Tibial nerve (tissue), 4 donors: ENCODE data around the gene CADPS. TPM values are rescaled to one million over a fixed set of nuclear protein-coding genes. Genes with fewer than 3 reads are reported as not detected.
"Not testable (repeated sequence)": the region's sequence is repeated elsewhere in the genome, so short reads cannot be mapped to it uniquely, and the experiment has no call there.

Source experiments
- DNase-seq, 2 donors: peaks; one replicate each; pipeline ENCODE4 v3.0.0-alpha.2; 2019; ENCODE audit warnings: low spot score in 2 of 2
- H3K27ac ChIP-seq, 4 donors: fragments of 200-600 bp; sonication (generic) in 3 of 4; one replicate each; pipeline ENCODE4 v1.5.1; 2017 to 2019; ENCODE audit warnings: mild to moderate bottlenecking in 1 of 4
- H3K27me3 ChIP-seq, 2 donors: fragments of 200-600 bp; sonication (generic) in 1 of 2; one replicate each; pipeline versions ENCODE4 v1.5.1 to v1.6.0; 2017 to 2019
- H3K36me3 ChIP-seq, 3 donors: fragments of 200-600 bp; sonication (generic); one replicate each; pipeline ENCODE4 v1.5.1; 2018 to 2019
- H3K4me1 ChIP-seq, 4 donors: fragments of 200-600 bp; sonication (generic) in 3 of 4; one replicate each; pipeline ENCODE4 v1.5.1; 2017 to 2019
- H3K4me3 ChIP-seq, 4 donors: fragments of 200-600 bp; sonication (generic) in 3 of 4; one replicate each; pipeline ENCODE4 v1.5.1; 2017 to 2019; ENCODE audit warnings: mild to moderate bottlenecking in 1 of 4, moderate library complexity in 1 of 4
- H3K9me3 ChIP-seq, 4 donors: fragments of 200-600 bp; sonication (generic) in 3 of 4; one replicate each; pipeline ENCODE4 v1.5.1; 2017 to 2019
- CTCF ChIP-seq, 5 experiments: fragments of 200-600 bp in 3 of 5; fragments of 450-650 bp in 2 of 5; sonication (generic) in 3 of 5; IDR thresholded peaks; one replicate each; pipeline ENCODE4 v1.5.1; 2016 to 2019; ENCODE audit warnings: antibody characterized with exemption in 5 of 5, mild to moderate bottlenecking in 3 of 5, moderate library complexity in 2 of 5
- EP300 ChIP-seq, 2 donors: sonication (generic); formaldehyde crosslinking; IDR thresholded peaks; one replicate each; pipeline ENCODE4 v1.6.1; 2017; ENCODE audit warnings: antibody characterized with exemption in 2 of 2, mild to moderate bottlenecking in 1 of 2
- POLR2A ChIP-seq, 2 donors: fragments of 450-650 bp; IDR thresholded peaks; one replicate each; pipeline ENCODE4 v1.6.1; 2017; ENCODE audit warnings: antibody characterized with exemption in 2 of 2, mild to moderate bottlenecking in 2 of 2, moderate library complexity in 2 of 2
- WGBS, 2 donors: methylation state at CpG; one replicate each; pipeline ENCODE4 v1.1.5; 2018; 5-methylcytosine and 5-hydroxymethylcytosine counted together
- total RNA-seq, 4 donors: library from RNA; depleted of rRNA; stranded (reverse); fragments of >200 nt; gene quantifications; one replicate each; pipeline ENCODE4 v1.1.0, GENCODE V29; 2016

CADPS gene
- total RNA-seq, 4 donors from 2014 or later, result 16.2 to 16.7 TPM; not detected in 2

GRCh38 chr3:62587169-62587568 lies 288.0 kb downstream of the CADPS start:
- Histone ChIP-seq H3K4me3 (no peak overlapping the region), H3K4me1 (no peaks in the 10 kb centered on the region), H3K9me3 (no peaks in the 10 kb centered on the region), H3K36me3 (no peaks in the 10 kb centered on the region), H3K27me3 (no peaks in the 10 kb centered on the region), H3K27ac (no peak overlapping the region)
- TF ChIP-seq CTCF (IDR thresholded peaks at IDR 0.05) (no peak), POLR2A (IDR thresholded peaks at IDR 0.05) (no peak), EP300 (IDR thresholded peaks at IDR 0.05) (no peak)
- WGBS, 2 donors, result 91 to 94% methylated on average over 5 of the region's 5 CpGs
- no peak for DNase-seq

GRCh38 chr3:62586356-62586755 lies 288.9 kb downstream of the CADPS start:
- no peaks in the 10 kb centered on the region for H3K4me1 ChIP-seq

GRCh38 chr3:62585861-62586260 lies 289.4 kb downstream of the CADPS start:
- no peak for DNase-seq
- H3K27ac ChIP-seq, result no peak overlapping the region
- TF ChIP-seq EP300 (IDR thresholded peaks at IDR 0.05), result no peak
- no peak for TF ChIP-seq POLR2A (IDR thresholded peaks at IDR 0.05)
- TF ChIP-seq CTCF (IDR thresholded peaks at IDR 0.05), result no peak
- no peaks in the 10 kb centered on the region for H3K36me3 ChIP-seq
- peaks cover 0 to 2% (median 0%) of the 10 kb centered on the region in 4 donors for H3K9me3 ChIP-seq
- no peaks in the 10 kb centered on the region for H3K27me3 ChIP-seq
- H3K4me3 ChIP-seq, result no peak overlapping the region
- no peaks in the 10 kb centered on the region for H3K4me1 ChIP-seq
- WGBS, 2 donors, result 53% methylated on average over 4 of the region's 4 CpGs

More at GRCh38 chr3:62586356-62586755, 288.9 kb downstream of the CADPS start:
- Histone ChIP-seq H3K27ac (no peak overlapping the region), H3K9me3 (no peaks in the 10 kb centered on the region), H3K27me3 (no peaks in the 10 kb centered on the region), H3K4me3 (no peak overlapping the region), H3K36me3 (no peaks in the 10 kb centered on the region)
- TF ChIP-seq POLR2A (IDR thresholded peaks at IDR 0.05), result no peak
- no peak for TF ChIP-seq CTCF (IDR thresholded peaks at IDR 0.05)
- no peak for TF ChIP-seq EP300 (IDR thresholded peaks at IDR 0.05)
- WGBS, 2 donors, result 46 to 52% methylated on average over 1 of the region's 1 CpG
- DNase-seq, result no peak

- WGBS, 2 donors, result 80 to 83% methylated on average over 4 of the region's 4 CpGs
- Histone ChIP-seq H3K27me3 (no peaks in the 10 kb centered on the region), H3K4me3 (no peak overlapping the region), H3K36me3 (no peaks in the 10 kb centered on the region), H3K4me1 (no peaks in the 10 kb centered on the region), H3K27ac (no peak overlapping the region), H3K9me3 (peaks cover 0 to 10% (median 0%) of the 10 kb centered on the region in 4 donors)
- TF ChIP-seq POLR2A (IDR thresholded peaks at IDR 0.05) (no peak), EP300 (IDR thresholded peaks at IDR 0.05) (no peak), CTCF (IDR thresholded peaks at IDR 0.05) (no peak)
- DNase-seq, result no peak
These were observed 290.6 kb downstream of the CADPS start for GRCh38 chr3:62584636-62585035.

- 39 to 41% methylated on average over 4 of the region's 4 CpGs for WGBS, 2 donors
- no peaks in the 10 kb centered on the region for H3K36me3 ChIP-seq
- no peak overlapping the region for H3K4me3 ChIP-seq
- no peak overlapping the region for H3K27ac ChIP-seq
- DNase-seq, result no peak
- no peaks in the 10 kb centered on the region for H3K27me3 ChIP-seq
- H3K4me1 ChIP-seq, result no peaks in the 10 kb centered on the region
- TF ChIP-seq POLR2A (IDR thresholded peaks at IDR 0.05) (no peak), CTCF (IDR thresholded peaks at IDR 0.05) (no peak), EP300 (IDR thresholded peaks at IDR 0.05) (no peak)
- H3K9me3 ChIP-seq, result peaks cover 0 to 21% (median 0%) of the 10 kb centered on the region in 4 donors
These were observed 292.6 kb downstream of the CADPS start for GRCh38 chr3:62582495-62583172.

- not testable (repeated sequence) for H3K27ac ChIP-seq, DNase-seq, H3K36me3 ChIP-seq, H3K27me3 ChIP-seq, H3K4me3 ChIP-seq, H3K4me1 ChIP-seq
- 78 to 92% methylated on average over 1 of the region's 1 CpG for WGBS, 2 donors
- peaks cover 0 to 21% (median 0%) of the 10 kb centered on the region in 4 donors for H3K9me3 ChIP-seq
These were observed 294.7 kb downstream of the CADPS start for GRCh38 chr3:62580485-62580884.
